Esophagus muscularis mucosa (tissue), 4 donors: Measurements from ENCODE around the gene FBXO36. TPM values are rescaled to one million over a fixed set of nuclear protein-coding genes. Genes with fewer than 3 reads are reported as not detected.
"Not testable (repeated sequence)": the region's sequence is repeated elsewhere in the genome, so short reads cannot be mapped to it uniquely, and the experiment has no call there.

Experiments
- DNase-seq: peaks from one replicate; pipeline ENCODE4 v3.0.0-alpha.2; 2017; ENCODE audit errors: extremely low spot score
- H3K27ac ChIP-seq, 4 donors: fragments of 200-600 bp; sonication (generic); replicated peaks in 1 of 4; 1 replicate in 3 of 4; 2 replicates in 1 of 4; pipeline ENCODE4 v1.5.1; 2016 to 2019; ENCODE audit warnings: mild to moderate bottlenecking in 1 of 4
- H3K27me3 ChIP-seq, 4 donors: fragments of 200-600 bp; sonication (generic); one replicate each; pipeline versions ENCODE4 v1.5.1 to v1.6.0; 2016 to 2019
- H3K36me3 ChIP-seq, 4 donors: fragments of 200-600 bp; sonication (generic); one replicate each; pipeline ENCODE4 v1.5.1; 2016 to 2019
- H3K4me1 ChIP-seq, 4 donors: fragments of 200-600 bp; sonication (generic); one replicate each; pipeline ENCODE4 v1.5.1; 2016 to 2019
- H3K4me3 ChIP-seq, 4 donors: fragments of 200-600 bp; sonication (generic); 1 replicate in 2 of 4; 2 replicates in 2 of 4; pipeline ENCODE4 v1.5.1; 2016 to 2019; ENCODE audit warnings: mild to moderate bottlenecking in 4 of 4, moderate library complexity in 1 of 4
- H3K9me3 ChIP-seq, 4 donors: fragments of 200-600 bp; sonication (generic); 1 replicate in 3 of 4; 2 replicates in 1 of 4; pipeline ENCODE4 v1.5.1; 2016 to 2019
- CTCF ChIP-seq, 3 experiments: fragments of 200-600 bp in 2 of 3; fragments of 450-650 bp in 1 of 3; sonication (generic) in 2 of 3; IDR thresholded peaks; one replicate each; pipeline ENCODE4 v1.5.1; 2017 to 2019; ENCODE audit warnings: antibody characterized with exemption in 3 of 3, mild to moderate bottlenecking in 2 of 3, moderate library complexity in 1 of 3
- EP300 ChIP-seq: sonication (generic); formaldehyde crosslinking; IDR thresholded peaks from one replicate; pipeline ENCODE4 v1.6.1; 2017; ENCODE audit warnings: antibody characterized with exemption
- POLR2A ChIP-seq: fragments of 450-650 bp; IDR thresholded peaks from one replicate; pipeline ENCODE4 v1.6.1; 2017; ENCODE audit warnings: antibody characterized with exemption, moderate library complexity, mild to moderate bottlenecking, low read depth
- POLR2AphosphoS5 ChIP-seq, 2 donors: sonication (generic); formaldehyde crosslinking; IDR thresholded peaks; one replicate each; pipeline ENCODE4 v1.6.1; 2017; ENCODE audit warnings: antibody characterized with exemption in 2 of 2
- WGBS: methylation state at CpG from one replicate; pipeline ENCODE4 v1.1.5; 2018; 5-methylcytosine and 5-hydroxymethylcytosine counted together
- intact Hi-C: fragments of 100-400 bp; cut with DNase I; formaldehyde crosslinking; loops from one replicate; pipeline ENCODE4 v1.15.1; 2023
- total RNA-seq, 4 donors: library from RNA; depleted of rRNA; stranded (reverse); fragments of >200 nt; gene quantifications; one replicate each; pipeline versions ENCODE4 v1.1.0 to v1.2.1, GENCODE V29; 2016

The FBXO36 gene
- total RNA-seq, 4 donors from 2014 or later: 1.6 to 2.8 (median 2.6) TPM

GRCh38 chr2:229900012-229900411 lies 22.3 kb upstream of the FBXO36 start:
- TF ChIP-seq POLR2A (no peak), CTCF (IDR thresholded peaks at IDR 0.05) (no peak), POLR2AphosphoS5 (IDR thresholded peaks at IDR 0.05) (no peak), EP300 (no peak)
- Histone ChIP-seq H3K36me3 (peaks cover 0 to 18% (median 6%) of the 10 kb centered on the region in 4 donors), H3K27ac (no peak overlapping the region), H3K9me3 (no peaks in the 10 kb centered on the region), H3K4me3 (no peak overlapping the region), H3K27me3 (no peaks in the 10 kb centered on the region), H3K4me1 (peaks cover 14 to 48% (median 43%) of the 10 kb centered on the region in 4 donors)
- WGBS: 94% methylated on average over 3 of the region's 3 CpGs
- DNase-seq: no peak
- intact Hi-C loops: no loop called here

DNA sequence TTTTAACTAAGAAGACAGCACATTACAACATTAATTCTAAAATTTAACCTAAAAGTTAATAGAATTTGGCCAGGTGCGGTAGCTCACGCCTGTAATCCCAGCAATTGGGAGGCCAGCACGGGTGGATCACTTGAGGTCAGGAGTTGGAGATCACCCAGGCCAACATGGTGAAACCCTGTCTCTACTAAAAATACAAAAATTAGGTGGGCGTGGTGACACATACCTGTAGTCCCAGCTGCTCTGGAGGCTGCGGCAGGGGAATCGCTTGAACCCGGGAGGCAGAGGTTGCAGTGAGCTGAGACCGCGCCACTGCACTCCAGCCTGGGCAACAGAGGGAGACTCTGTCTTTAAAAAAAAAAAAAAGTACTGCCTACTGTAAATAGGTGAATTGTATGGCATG lies 21.8 kb upstream of the FBXO36 start:
- H3K9me3 ChIP-seq, intact Hi-C loops, H3K27me3 ChIP-seq, H3K4me3 ChIP-seq, H3K27ac ChIP-seq, DNase-seq: not testable (repeated sequence)
- WGBS: 86% methylated on average over 9 of the region's 9 CpGs
- H3K36me3 ChIP-seq: peaks cover 0 to 18% (median 6%) of the 10 kb centered on the region in 4 donors
- peaks cover 13 to 47% (median 42%) of the 10 kb centered on the region in 4 donors for H3K4me1 ChIP-seq

DNA sequence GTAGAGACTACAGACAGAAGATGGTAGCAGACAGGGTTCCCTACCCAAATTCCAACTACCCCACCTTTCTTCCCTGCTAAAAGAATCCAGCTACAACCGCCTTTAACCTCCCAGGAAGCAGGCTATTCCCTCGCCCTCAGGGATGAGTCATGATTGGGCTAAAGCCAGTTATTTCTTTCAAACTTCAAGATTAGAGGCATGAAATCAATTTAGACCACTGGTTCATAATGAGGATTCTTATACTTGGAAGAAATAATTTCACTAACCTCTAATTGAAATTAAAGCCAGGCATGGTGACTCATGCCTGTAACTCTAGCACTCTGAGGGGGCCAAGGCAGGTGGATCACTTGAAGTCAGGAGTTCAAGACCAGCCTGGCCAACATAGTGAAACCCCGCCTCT lies 20.5 kb upstream of the FBXO36 start:
- intact Hi-C loops: no loop called here
- peaks cover 13 to 43% (median 39%) of the 10 kb centered on the region in 4 donors for H3K4me1 ChIP-seq
- no peak overlapping the region for H3K4me3 ChIP-seq
- no peaks in the 10 kb centered on the region for H3K9me3 ChIP-seq
- no peak overlapping the region for H3K27ac ChIP-seq
- H3K36me3 ChIP-seq: peaks cover 0 to 18% (median 6%) of the 10 kb centered on the region in 4 donors
- no peak for DNase-seq
- WGBS: 44% methylated on average over 3 of the region's 3 CpGs
- TF ChIP-seq POLR2AphosphoS5 (IDR thresholded peaks at IDR 0.05) (no peak), EP300 (no peak), CTCF (IDR thresholded peaks at IDR 0.05) (no peak), POLR2A (no peak)
- H3K27me3 ChIP-seq: no peaks in the 10 kb centered on the region

DNA sequence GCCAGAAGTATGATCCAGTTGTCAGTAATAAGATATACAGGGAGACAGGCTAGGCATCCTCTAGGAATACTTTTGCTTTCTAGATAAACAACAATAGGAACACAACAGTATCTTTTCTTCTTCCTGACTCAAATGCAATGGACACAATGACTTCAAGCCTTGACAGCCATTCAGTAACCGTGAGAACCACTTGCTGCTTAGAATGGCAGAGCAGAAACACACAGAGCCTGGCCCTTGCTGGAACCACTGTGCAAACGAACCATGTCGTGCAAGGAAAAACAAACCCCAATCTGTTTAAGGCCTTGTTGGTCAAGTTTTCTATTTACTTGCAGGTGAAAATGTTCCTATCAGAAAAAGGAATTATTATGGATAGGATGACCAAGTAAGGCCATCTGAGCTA lies 19.3 kb upstream of the FBXO36 start:
- Histone ChIP-seq H3K4me1 (peaks cover 13 to 39% (median 36%) of the 10 kb centered on the region in 4 donors), H3K36me3 (peaks cover 0 to 28% (median 9%) of the 10 kb centered on the region in 4 donors), H3K27me3 (no peaks in the 10 kb centered on the region), H3K27ac (no peak overlapping the region), H3K9me3 (no peaks in the 10 kb centered on the region), H3K4me3 (no peak overlapping the region)
- TF ChIP-seq POLR2AphosphoS5 (IDR thresholded peaks at IDR 0.05): no peak
- no peak for TF ChIP-seq CTCF (IDR thresholded peaks at IDR 0.05)
- WGBS: 95% methylated on average over 3 of the region's 3 CpGs
- DNase-seq: no peak
- intact Hi-C loops: no loop called here

GRCh38 chr2:229905601-229906000 lies 16.7 kb upstream of the FBXO36 start:
- intact Hi-C loops: no loop called here
- no peak for DNase-seq
- TF ChIP-seq POLR2AphosphoS5 (IDR thresholded peaks at IDR 0.05): no peak
- no peak for TF ChIP-seq POLR2A
- TF ChIP-seq EP300: no peak
- TF ChIP-seq CTCF (IDR thresholded peaks at IDR 0.05): no peak
- H3K36me3 ChIP-seq: peaks cover 3 to 33% (median 13%) of the 10 kb centered on the region in 4 donors
- 92% methylated on average over 2 of the region's 2 CpGs for WGBS
- H3K4me3 ChIP-seq: no peak overlapping the region
- no peaks in the 10 kb centered on the region for H3K27me3 ChIP-seq
- peaks cover 18 to 40% (median 35%) of the 10 kb centered on the region in 4 donors for H3K4me1 ChIP-seq
- no peak overlapping the region for H3K27ac ChIP-seq
- H3K9me3 ChIP-seq: no peaks in the 10 kb centered on the region
